ENCODE results near the gene ABR.

ABR gene

DNA sequence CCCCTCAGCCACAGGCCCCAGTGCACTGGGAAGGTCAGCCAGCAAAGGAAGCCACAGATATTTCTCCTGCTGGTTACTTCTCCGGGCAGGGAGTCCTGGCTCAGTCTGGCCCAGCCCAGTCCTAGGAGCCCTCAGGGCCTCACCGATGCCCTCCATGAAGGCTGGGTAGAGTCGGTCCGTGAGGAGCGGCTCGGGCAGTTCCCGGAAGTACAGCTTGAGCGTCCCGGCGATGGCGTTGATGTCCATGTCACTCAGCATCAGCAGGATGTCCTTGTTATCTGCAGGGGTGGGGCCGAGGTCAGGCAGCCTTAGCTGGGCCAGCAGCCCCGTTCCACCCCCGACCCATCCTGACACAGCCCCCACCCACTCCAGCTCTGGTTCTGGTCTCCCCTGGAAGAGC lies 169.2 kb downstream of the ABR start:
- DNase-seq (ENCODE audit: low read depth) = no peak
- H3K4me3 ChIP-seq (ENCODE audit: low read depth, low read length) = no peak overlapping the region
- no peak for TF ChIP-seq MYC (IDR thresholded peaks at IDR 0.05; ENCODE audit: low read depth, low read length)
- TF ChIP-seq, protein P1, sequence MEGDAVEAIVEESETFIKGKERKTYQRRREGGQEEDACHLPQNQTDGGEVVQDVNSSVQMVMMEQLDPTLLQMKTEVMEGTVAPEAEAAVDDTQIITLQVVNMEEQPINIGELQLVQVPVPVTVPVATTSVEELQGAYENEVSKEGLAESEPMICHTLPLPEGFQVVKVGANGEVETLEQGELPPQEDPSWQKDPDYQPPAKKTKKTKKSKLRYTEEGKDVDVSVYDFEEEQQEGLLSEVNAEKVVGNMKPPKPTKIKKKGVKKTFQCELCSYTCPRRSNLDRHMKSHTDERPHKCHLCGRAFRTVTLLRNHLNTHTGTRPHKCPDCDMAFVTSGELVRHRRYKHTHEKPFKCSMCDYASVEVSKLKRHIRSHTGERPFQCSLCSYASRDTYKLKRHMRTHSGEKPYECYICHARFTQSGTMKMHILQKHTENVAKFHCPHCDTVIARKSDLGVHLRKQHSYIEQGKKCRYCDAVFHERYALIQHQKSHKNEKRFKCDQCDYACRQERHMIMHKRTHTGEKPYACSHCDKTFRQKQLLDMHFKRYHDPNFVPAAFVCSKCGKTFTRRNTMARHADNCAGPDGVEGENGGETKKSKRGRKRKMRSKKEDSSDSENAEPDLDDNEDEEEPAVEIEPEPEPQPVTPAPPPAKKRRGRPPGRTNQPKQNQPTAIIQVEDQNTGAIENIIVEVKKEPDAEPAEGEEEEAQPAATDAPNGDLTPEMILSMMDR (IDR thresholded peaks at IDR 0.05; ENCODE audit: low read depth, low read length) = no peak
- no peak for TF ChIP-seq POLR2A (IDR thresholded peaks at IDR 0.05; ENCODE audit: extremely low read depth, insufficient read length)
- no peak for TF ChIP-seq MAX (IDR thresholded peaks at IDR 0.05; ENCODE audit: low read depth, low read length)

DNA sequence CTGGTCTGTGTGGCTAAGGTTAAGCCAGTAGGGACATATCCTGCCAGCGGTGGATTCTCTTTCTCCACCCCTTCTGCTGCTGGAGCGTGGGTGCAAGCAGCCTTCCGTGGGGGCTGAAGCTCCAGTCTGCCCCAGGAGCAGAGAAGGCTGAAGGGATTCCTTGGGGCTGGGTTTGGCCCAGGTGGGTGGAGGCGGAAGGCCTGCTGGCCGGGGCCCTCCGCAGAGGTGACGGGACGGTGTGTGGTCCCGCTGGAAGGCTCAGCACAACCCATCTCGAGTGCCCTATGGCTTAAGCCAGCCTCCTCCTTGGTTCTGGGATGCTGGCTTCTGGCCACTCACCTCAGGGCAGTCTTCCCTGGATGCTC lies 169.7 kb downstream of the ABR start:
- TF ChIP-seq MYC (IDR thresholded peaks at IDR 0.05; ENCODE audit: low read depth, low read length) (no peak), POLR2A (IDR thresholded peaks at IDR 0.05; ENCODE audit: extremely low read depth, insufficient read length) (no peak), MAX (IDR thresholded peaks at IDR 0.05; ENCODE audit: low read depth, low read length) (no peak)
- TF ChIP-seq, protein P1 (IDR thresholded peaks at IDR 0.05; ENCODE audit: low read depth, low read length) = no peak
- no peak overlapping the region for H3K4me3 ChIP-seq (ENCODE audit: low read depth, low read length)
- no peak for DNase-seq (ENCODE audit: low read depth)

DNA sequence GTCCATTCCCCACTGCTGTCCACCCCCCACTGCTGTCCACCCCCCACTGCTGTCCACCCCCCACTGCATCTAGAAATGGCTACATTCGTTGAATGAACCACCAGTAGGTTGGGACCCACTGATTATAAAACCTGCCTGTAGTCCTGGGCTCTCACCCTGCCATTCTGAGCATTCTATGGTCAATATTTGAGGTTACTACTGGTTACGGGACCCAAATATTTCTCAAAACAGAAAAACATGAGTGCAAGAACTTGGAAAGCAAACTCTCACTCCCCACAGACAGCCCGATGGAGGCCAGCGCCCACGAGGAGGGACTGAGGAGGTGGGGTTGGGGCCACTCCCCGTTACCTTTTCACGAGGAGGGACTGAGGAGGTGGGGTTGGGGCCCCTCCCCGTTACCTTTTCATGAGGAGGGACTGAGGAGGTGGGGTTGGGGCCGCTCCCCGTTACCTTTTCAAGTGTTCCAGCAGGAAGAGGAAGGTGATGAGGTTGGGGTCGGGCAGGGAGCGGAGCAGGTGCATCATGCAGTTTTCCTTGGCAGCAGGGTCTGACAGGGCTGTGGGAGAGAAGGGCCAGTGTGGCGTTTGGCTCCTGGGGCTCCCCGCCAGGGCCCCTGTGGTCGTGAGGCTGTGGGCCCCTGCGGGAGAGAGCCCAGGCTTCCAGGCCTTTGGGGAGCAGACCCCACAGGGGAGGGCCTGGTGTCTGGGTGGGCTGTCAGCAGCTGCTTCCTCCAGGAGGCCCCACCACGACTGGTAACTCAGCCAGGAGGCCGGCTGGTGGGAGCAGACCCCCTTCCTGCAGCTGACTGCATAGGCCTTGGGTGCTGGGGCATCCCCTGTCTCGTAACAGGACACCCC lies 170.3 kb downstream of the ABR start:
- no peak for TF ChIP-seq POLR2A (IDR thresholded peaks at IDR 0.05; ENCODE audit: extremely low read depth, insufficient read length)
- TF ChIP-seq MYC (IDR thresholded peaks at IDR 0.05; ENCODE audit: low read depth, low read length) = no peak
- no peak for TF ChIP-seq MAX (IDR thresholded peaks at IDR 0.05; ENCODE audit: low read depth, low read length)
- TF ChIP-seq, protein P1 (IDR thresholded peaks at IDR 0.05; ENCODE audit: low read depth, low read length) = no peak
- H3K4me3 ChIP-seq (ENCODE audit: low read depth, low read length) = no peak overlapping the region
- no peak for DNase-seq (ENCODE audit: low read depth)

- no peak for TF ChIP-seq POLR2A (IDR thresholded peaks at IDR 0.05; ENCODE audit: extremely low read depth, insufficient read length)
- TF ChIP-seq, protein P1 (IDR thresholded peaks at IDR 0.05; ENCODE audit: low read depth, low read length) = no peak
- TF ChIP-seq MYC (IDR thresholded peaks at IDR 0.05; ENCODE audit: low read depth, low read length) = no peak
- no peak for TF ChIP-seq MAX (IDR thresholded peaks at IDR 0.05; ENCODE audit: low read depth, low read length)
- no peak for DNase-seq (ENCODE audit: low read depth)
- H3K4me3 ChIP-seq (ENCODE audit: low read depth, low read length) = no peak overlapping the region
Observed at GRCh38 chr17:1008008-1008761, 171.6 kb downstream of the ABR start.

GRCh38 chr17:1007310-1008007 lies 172.3 kb downstream of the ABR start:
- no peak overlapping the region for H3K4me3 ChIP-seq (ENCODE audit: low read depth, low read length)
- DNase-seq (ENCODE audit: low read depth) = no peak
- TF ChIP-seq POLR2A (IDR thresholded peaks at IDR 0.05; ENCODE audit: extremely low read depth, insufficient read length) (no peak), MAX (IDR thresholded peaks at IDR 0.05; ENCODE audit: low read depth, low read length) (no peak), MYC (IDR thresholded peaks at IDR 0.05; ENCODE audit: low read depth, low read length) (no peak)
- TF ChIP-seq, protein P1 (IDR thresholded peaks at IDR 0.05; ENCODE audit: low read depth, low read length) = no peak

All from NB4 (cell line).